HL-60 (cell line): ENCODE results near the gene PIEZO1.
A peak's percentile ranks its signal among the peaks of the same experiment; 100 is the strongest.

Experiments used
- DNase-seq, 2 experiments: peaks; one replicate each; pipeline ENCODE4 v3.0.0-alpha.2; 2010 to 2020; ENCODE audit warnings: low read depth in 1 of 2, low spot score in 1 of 2
- H3K27ac ChIP-seq: fragments of 250-450 bp; sonication (Bioruptor Pico); replicated peaks from 2 replicates; pipeline ENCODE4 v1.5.1; 2020; ENCODE audit warnings: mild to moderate bottlenecking, moderate library complexity
- H3K27me3 ChIP-seq: fragments of 250-450 bp; sonication (Bioruptor Pico); 2 replicates; pipeline ENCODE4 v1.5.1; 2021; ENCODE audit warnings: mild to moderate bottlenecking, moderate library complexity; ENCODE audit not compliant: insufficient read depth, poor library complexity, severe bottlenecking
- H3K4me3 ChIP-seq: replicated peaks from 2 replicates; pipeline ENCODE4 v1.5.1; 2011; ENCODE audit warnings: mild to moderate bottlenecking, control low read depth, low read length; ENCODE audit not compliant: insufficient read depth
- GABPA ChIP-seq: IDR thresholded peaks from 2 replicates; pipeline ENCODE4 v1.6.1; 2012; ENCODE audit warnings: low read depth
- POLR2AphosphoS5 ChIP-seq: IDR thresholded peaks from 2 replicates; pipeline ENCODE4 v1.6.1; 2012; ENCODE audit warnings: low read depth
- SPI1 ChIP-seq: IDR thresholded peaks from 2 replicates; pipeline ENCODE4 v1.6.1; 2012; ENCODE audit warnings: low read depth, mild to moderate bottlenecking, borderline replicate concordance
- TF ChIP-seq, protein P1 (sequence below): IDR thresholded peaks from 2 replicates; pipeline ENCODE4 v1.6.1; 2012; ENCODE audit warnings: low read depth; ENCODE audit not compliant: insufficient replicate concordance
- TF ChIP-seq, protein P2 (sequence below): IDR thresholded peaks from one replicate; pipeline ENCODE4 v1.5.1; 2011; ENCODE audit warnings: low read length, control low read depth, inconsistent platforms; ENCODE audit not compliant: insufficient read depth

The PIEZO1 gene

DNA sequence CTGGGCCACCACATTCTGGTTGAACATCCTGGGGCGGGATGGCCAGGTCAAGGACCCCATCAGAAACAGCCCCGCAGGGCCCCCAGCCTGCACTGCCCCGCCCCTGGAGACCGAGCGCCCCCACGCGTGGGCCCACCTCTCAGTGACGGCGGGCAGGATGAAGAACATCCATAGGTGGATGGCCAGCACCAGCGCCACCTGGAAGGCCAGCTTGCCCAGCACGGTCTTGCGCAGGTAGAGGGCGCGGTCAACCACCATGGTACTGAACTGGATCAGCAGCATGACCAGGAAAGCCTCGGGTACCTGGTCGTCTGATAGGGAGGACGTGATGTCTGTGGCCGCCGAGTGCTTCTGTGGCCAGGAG, 65.1 kb downstream of the PIEZO1 start:
- H3K4me3 ChIP-seq = no peak overlapping the region
- DNase-seq = no peak
- no peak overlapping the region for H3K27ac ChIP-seq
- TF ChIP-seq GABPA (no peak), POLR2AphosphoS5 (no peak; the same call in 1 of the 2 replicates), SPI1 (no peak)
- TF ChIP-seq, protein P1, sequence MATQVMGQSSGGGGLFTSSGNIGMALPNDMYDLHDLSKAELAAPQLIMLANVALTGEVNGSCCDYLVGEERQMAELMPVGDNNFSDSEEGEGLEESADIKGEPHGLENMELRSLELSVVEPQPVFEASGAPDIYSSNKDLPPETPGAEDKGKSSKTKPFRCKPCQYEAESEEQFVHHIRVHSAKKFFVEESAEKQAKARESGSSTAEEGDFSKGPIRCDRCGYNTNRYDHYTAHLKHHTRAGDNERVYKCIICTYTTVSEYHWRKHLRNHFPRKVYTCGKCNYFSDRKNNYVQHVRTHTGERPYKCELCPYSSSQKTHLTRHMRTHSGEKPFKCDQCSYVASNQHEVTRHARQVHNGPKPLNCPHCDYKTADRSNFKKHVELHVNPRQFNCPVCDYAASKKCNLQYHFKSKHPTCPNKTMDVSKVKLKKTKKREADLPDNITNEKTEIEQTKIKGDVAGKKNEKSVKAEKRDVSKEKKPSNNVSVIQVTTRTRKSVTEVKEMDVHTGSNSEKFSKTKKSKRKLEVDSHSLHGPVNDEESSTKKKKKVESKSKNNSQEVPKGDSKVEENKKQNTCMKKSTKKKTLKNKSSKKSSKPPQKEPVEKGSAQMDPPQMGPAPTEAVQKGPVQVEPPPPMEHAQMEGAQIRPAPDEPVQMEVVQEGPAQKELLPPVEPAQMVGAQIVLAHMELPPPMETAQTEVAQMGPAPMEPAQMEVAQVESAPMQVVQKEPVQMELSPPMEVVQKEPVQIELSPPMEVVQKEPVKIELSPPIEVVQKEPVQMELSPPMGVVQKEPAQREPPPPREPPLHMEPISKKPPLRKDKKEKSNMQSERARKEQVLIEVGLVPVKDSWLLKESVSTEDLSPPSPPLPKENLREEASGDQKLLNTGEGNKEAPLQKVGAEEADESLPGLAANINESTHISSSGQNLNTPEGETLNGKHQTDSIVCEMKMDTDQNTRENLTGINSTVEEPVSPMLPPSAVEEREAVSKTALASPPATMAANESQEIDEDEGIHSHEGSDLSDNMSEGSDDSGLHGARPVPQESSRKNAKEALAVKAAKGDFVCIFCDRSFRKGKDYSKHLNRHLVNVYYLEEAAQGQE = no peak
- TF ChIP-seq, protein P2, sequence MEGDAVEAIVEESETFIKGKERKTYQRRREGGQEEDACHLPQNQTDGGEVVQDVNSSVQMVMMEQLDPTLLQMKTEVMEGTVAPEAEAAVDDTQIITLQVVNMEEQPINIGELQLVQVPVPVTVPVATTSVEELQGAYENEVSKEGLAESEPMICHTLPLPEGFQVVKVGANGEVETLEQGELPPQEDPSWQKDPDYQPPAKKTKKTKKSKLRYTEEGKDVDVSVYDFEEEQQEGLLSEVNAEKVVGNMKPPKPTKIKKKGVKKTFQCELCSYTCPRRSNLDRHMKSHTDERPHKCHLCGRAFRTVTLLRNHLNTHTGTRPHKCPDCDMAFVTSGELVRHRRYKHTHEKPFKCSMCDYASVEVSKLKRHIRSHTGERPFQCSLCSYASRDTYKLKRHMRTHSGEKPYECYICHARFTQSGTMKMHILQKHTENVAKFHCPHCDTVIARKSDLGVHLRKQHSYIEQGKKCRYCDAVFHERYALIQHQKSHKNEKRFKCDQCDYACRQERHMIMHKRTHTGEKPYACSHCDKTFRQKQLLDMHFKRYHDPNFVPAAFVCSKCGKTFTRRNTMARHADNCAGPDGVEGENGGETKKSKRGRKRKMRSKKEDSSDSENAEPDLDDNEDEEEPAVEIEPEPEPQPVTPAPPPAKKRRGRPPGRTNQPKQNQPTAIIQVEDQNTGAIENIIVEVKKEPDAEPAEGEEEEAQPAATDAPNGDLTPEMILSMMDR = no peak
- no peaks in the 10 kb centered on the region for H3K27me3 ChIP-seq

DNA sequence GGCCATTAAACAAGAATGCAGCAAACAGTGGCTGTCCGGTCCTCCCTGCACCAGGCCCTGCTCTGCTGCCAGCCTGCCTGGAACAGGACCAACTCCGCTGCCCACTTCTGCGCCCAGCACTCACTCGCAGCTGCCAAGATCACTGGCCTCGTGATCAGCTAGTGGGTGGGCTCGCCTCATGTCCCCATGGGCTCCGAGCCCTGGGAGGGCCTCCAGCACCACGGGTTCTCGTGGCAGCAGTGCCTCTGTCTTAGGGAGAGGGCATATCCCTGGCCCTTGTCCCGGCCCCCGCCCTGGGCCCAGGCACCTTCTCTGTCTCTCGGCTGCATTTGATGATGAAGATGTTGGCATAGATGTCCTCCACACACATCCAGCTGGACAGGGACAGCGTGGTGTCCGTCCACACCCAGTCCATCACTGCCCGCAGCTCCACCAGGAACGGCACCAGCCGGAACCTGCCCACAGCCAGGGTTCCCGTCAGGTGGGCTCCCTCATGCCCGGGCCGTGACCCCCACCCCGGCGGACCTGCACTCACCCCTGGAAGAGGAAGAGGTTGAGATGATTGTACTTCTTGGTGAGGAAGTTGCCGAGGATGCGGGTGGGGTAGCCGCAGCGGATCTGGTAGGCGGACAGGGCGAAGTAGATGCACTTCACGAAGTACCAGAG, 65.6 kb downstream of the PIEZO1 start:
- Histone ChIP-seq H3K27ac (no peak overlapping the region), H3K4me3 (no peak overlapping the region), H3K27me3 (no peaks in the 10 kb centered on the region)
- no peak for DNase-seq
- TF ChIP-seq SPI1 (no peak), GABPA (no peak), POLR2AphosphoS5 (no peak)
- TF ChIP-seq, protein P1 = no peak
- TF ChIP-seq, protein P2 = no peak

DNA sequence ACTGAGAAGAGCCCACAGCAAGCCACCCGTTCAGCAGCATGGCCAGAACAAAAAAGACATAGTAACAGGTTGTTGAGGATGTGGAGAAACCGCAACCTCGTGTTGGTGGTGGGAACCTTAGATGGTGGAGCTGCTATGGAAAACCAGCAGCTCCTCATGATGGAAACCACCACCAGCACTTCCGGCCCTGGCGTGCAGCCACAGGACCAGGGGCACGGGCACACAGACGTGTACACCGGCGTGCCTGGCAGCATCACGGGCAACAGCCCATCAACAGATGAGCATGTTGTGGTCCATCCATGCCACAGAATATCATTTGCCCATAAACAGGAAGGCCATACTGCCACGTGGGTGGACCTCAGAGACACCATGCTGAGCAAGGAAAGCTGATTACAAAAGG, 66.8 kb downstream of the PIEZO1 start:
- TF ChIP-seq, protein P2 = no peak
- TF ChIP-seq POLR2AphosphoS5 = peak; percentile 51; the same call in 1 of the 2 replicates
- no peak for DNase-seq

DNA sequence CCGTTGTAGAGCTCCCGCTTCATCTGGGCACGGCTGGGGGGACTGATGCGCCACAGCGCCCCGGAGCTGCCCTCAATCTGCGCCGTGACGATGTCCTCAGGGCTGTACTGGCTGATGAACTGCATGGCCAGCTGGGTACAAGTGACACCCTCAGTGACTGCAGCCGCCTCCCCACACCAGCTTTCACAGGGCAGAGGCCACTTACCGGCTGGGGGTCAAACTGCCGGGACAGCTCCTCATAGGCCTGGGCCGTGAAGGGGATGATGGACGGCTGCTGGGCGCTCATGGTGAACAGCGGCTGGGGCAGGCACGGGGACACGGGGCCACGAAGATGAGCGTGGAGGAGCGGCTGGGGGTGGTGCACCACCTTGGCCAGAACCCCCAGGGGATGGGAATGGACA, 68.4 kb downstream of the PIEZO1 start:
- no peak overlapping the region for H3K4me3 ChIP-seq
- no peak overlapping the region for H3K27ac ChIP-seq
- no peaks in the 10 kb centered on the region for H3K27me3 ChIP-seq
- DNase-seq = no peak
- TF ChIP-seq POLR2AphosphoS5 (no peak), SPI1 (no peak), GABPA (no peak)
- TF ChIP-seq, protein P2 = no peak
- TF ChIP-seq, protein P1 = no peak

More for the DNA sequence above, 66.8 kb downstream of the PIEZO1 start:
- no peaks in the 10 kb centered on the region for H3K27me3 ChIP-seq
- H3K4me3 ChIP-seq = no peak overlapping the region
- no peak overlapping the region for H3K27ac ChIP-seq
